HepG2 (cell line): ENCODE results near the gene RHOC. TPM values are rescaled to one million over a fixed set of nuclear protein-coding genes. Genes with fewer than 3 reads are reported as not detected.
A peak's percentile ranks its signal among the peaks of the same experiment; 100 is the strongest.

Experiments
- ASH2L ChIP-seq: fragments of 300-600, 200-600 bp; sonication (generic); IDR thresholded peaks from 2 replicates; pipeline ENCODE4 v1.7.0; 2017; ENCODE audit warnings: low read depth, mild to moderate bottlenecking, moderate library complexity, mixed read lengths, low read length; ENCODE audit not compliant: insufficient read length
- CHCHD3 ChIP-seq: sonication (generic); formaldehyde crosslinking; IDR thresholded peaks from 2 replicates; pipeline ENCODE4 v1.8.0; 2022; ENCODE audit warnings: mild to moderate bottlenecking, missing genetic modification reagents, moderate library complexity
- FOXA3 ChIP-seq: IDR thresholded peaks from 2 replicates; pipeline ENCODE4 v1.6.1; 2016; ENCODE audit warnings: missing genetic modification reagents, missing compliant biosample characterization
- MEIS1 ChIP-seq: sonication (generic); formaldehyde crosslinking; IDR thresholded peaks from 2 replicates; pipeline ENCODE4 v1.9.0; 2021; ENCODE audit warnings: mild to moderate bottlenecking, missing genetic modification reagents, moderate library complexity, borderline replicate concordance
- MIER3 ChIP-seq: IDR thresholded peaks from 2 replicates; pipeline ENCODE4 v1.6.1; 2016; ENCODE audit warnings: missing compliant biosample characterization, borderline replicate concordance
- MYC ChIP-seq: sonication (generic); formaldehyde crosslinking; IDR thresholded peaks from 2 replicates; pipeline ENCODE4 v1.9.0; 2021; ENCODE audit warnings: missing genetic modification reagents, borderline replicate concordance
- PHB2 ChIP-seq: fragments of 450-650 bp; IDR thresholded peaks from 2 replicates; pipeline ENCODE4 v1.6.1; 2018; ENCODE audit not compliant: partially characterized antibody
- PHF21A ChIP-seq: sonication (generic); formaldehyde crosslinking; IDR thresholded peaks from 2 replicates; pipeline ENCODE4 v1.5.0; 2020; ENCODE audit warnings: mild to moderate bottlenecking, missing genetic modification reagents
- RARA ChIP-seq: IDR thresholded peaks from 2 replicates; pipeline ENCODE4 v1.6.1; 2016; ENCODE audit warnings: missing genetic modification reagents, missing compliant biosample characterization
- SAFB2 ChIP-seq: sonication (generic); formaldehyde crosslinking; IDR thresholded peaks from 2 replicates; pipeline ENCODE4 v1.5.1; 2020; ENCODE audit warnings: missing genetic modification reagents, low read depth, mild to moderate bottlenecking, borderline replicate concordance
- SOX6 ChIP-seq, 2 experiments: fragments of 450-650 bp in 1 of 2; sonication (generic) in 1 of 2; formaldehyde crosslinking in 1 of 2; IDR thresholded peaks; 2 replicates each; pipeline versions ENCODE4 v1.4.0 to v1.6.1; 2017 to 2020; ENCODE audit warnings: antibody characterized with exemption in 1 of 2, mild to moderate bottlenecking in 1 of 2, missing genetic modification reagents in 1 of 2
- SP2 ChIP-seq: sonication (generic); formaldehyde crosslinking; IDR thresholded peaks from 2 replicates; pipeline ENCODE4 v1.5.1; 2020; ENCODE audit warnings: mild to moderate bottlenecking, missing genetic modification reagents
- TBL1XR1 ChIP-seq: fragments of 150-350 bp; IDR thresholded peaks from 2 replicates; pipeline ENCODE4 v1.6.1; 2014; ENCODE audit warnings: borderline replicate concordance, low read length; ENCODE audit not compliant: partially characterized antibody
- ZNF225 ChIP-seq: sonication (generic); formaldehyde crosslinking; IDR thresholded peaks from 2 replicates; pipeline ENCODE4 v1.4.0; 2020; ENCODE audit warnings: mild to moderate bottlenecking, missing genetic modification reagents
- ZNF563 ChIP-seq: sonication (generic); formaldehyde crosslinking; IDR thresholded peaks from 2 replicates; pipeline ENCODE4 v1.8.0; 2022; ENCODE audit warnings: mild to moderate bottlenecking, moderate library complexity, missing genetic modification reagents
- ZNF572 ChIP-seq: sonication (generic); formaldehyde crosslinking; IDR thresholded peaks from 2 replicates; pipeline ENCODE4 v1.5.1; 2020; ENCODE audit warnings: mild to moderate bottlenecking, missing genetic modification reagents
- ZNF816 ChIP-seq: sonication (generic); formaldehyde crosslinking; IDR thresholded peaks from 2 replicates; pipeline ENCODE4 v1.8.0; 2022; ENCODE audit warnings: missing genetic modification reagents, mild to moderate bottlenecking, borderline replicate concordance
- polyA plus RNA-seq, 8 experiments: library from polyadenylated mRNA; depleted of rRNA in 3 of 8; stranded (reverse) in 7 of 8; unstranded in 1 of 8; fragments of >200 nt; fragmentation: Illumina TruSeq in 4 of 8; extraction: Trizol in 4 of 8; gene quantifications; 2 replicates each; pipeline versions ENCODE4 v1.2.1 to v1.2.3, GENCODE V29; 2011 to 2016; ENCODE audit warnings: low read depth in 4 of 8, missing spikeins in 1 of 8, mixed read lengths in 1 of 8; ENCODE audit not compliant: insufficient read depth in 1 of 8
- total RNA-seq, 5 experiments: library from RNA; depleted of rRNA; stranded (reverse); fragments of >200 nt; fragmentation: Illumina TruSeq; extraction: Trizol; gene quantifications; 2 replicates each; pipeline ENCODE4 v1.2.3, GENCODE V29; 2016; ENCODE audit warnings: low read depth in 1 of 5
- TF ChIP-seq, protein P1 (sequence below): sonication (generic); formaldehyde crosslinking; IDR thresholded peaks from 2 replicates; pipeline ENCODE4 v1.4.0; 2020; ENCODE audit warnings: missing genetic modification reagents
- TF ChIP-seq, protein P2 (sequence below): sonication (generic); formaldehyde crosslinking; IDR thresholded peaks from 2 replicates; pipeline ENCODE4 v1.5.0; 2020; ENCODE audit warnings: missing genetic modification reagents, mild to moderate bottlenecking, borderline replicate concordance
- TF ChIP-seq, protein P3 (sequence below): sonication (generic); formaldehyde crosslinking; IDR thresholded peaks from 2 replicates; pipeline ENCODE4 v1.4.0; 2020; ENCODE audit warnings: missing genetic modification reagents
- TF ChIP-seq, protein P4 (sequence below): sonication (generic); formaldehyde crosslinking; IDR thresholded peaks from 2 replicates; pipeline ENCODE4 v1.4.0; 2020; ENCODE audit warnings: missing genetic modification reagents, borderline replicate concordance

Gene RHOC
- total and polyA plus RNA-seq, 2 of the 13 experiments (the other 11 are each of a cell fraction or from before 2014, with no cell fraction given) = 64.3 to 182 TPM

DNA sequence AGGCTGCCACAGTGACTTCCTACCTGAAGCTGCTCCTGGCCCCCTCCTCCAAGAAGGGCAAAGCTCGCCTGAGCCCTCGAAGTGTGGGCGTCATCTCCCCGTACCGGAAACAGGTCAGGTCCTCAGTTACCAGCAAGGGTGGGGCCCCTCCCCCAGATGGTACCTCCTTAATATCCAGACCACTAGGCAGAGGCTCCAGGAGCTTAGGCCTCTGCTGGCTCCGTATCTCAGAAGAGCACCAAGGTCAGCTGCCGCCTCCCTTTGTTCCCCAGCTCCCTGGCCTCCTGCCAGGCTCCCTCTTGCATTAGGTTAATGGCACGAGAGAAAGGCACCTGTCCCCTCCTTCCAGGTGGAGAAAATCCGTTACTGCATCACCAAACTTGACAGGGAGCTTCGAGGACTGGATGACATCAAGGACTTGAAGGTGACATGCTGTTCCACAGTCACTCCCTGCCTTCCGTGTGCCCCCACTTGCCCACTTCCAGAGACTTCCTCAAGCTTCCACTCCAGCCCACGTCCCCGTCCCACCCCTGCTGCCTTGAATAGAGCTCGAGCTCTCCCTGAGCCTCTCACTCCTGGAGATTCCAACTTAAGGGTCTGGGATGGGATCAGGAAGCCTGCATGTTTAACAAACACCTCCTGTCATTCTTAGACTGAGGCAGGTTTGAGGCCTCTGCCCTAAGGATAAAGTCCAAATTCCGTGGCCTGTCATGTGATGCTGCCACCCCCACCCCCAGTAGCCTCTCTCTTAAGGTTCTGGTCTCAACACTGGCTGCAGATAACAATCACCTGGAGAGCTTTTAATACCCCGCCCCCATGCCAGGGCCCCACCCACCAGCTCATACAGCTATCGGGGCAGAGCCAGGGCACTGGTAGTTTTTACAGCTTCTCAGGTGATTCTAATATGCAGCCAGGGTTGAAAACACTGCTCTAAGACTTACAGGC is 8.3 kb downstream of the RHOC start (continued):
- no peak for TF ChIP-seq TBL1XR1
- TF ChIP-seq SAFB2 (CRISPR knock-in tag) = no peak
- TF ChIP-seq, protein P1, sequence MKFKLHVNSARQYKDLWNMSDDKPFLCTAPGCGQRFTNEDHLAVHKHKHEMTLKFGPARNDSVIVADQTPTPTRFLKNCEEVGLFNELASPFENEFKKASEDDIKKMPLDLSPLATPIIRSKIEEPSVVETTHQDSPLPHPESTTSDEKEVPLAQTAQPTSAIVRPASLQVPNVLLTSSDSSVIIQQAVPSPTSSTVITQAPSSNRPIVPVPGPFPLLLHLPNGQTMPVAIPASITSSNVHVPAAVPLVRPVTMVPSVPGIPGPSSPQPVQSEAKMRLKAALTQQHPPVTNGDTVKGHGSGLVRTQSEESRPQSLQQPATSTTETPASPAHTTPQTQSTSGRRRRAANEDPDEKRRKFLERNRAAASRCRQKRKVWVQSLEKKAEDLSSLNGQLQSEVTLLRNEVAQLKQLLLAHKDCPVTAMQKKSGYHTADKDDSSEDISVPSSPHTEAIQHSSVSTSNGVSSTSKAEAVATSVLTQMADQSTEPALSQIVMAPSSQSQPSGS (CRISPR knock-in tag) = no peak; the same call in 1 of the 2 replicates
- TF ChIP-seq MYC (CRISPR knock-in tag) = 0 out of 2 replicates have a peak, but pooled peaks have one; percentile 9
- TF ChIP-seq ZNF816 (CRISPR knock-in tag) = no peak
- no peak for TF ChIP-seq SOX6 (IDR thresholded peaks at IDR 0.05)
- TF ChIP-seq SOX6 (CRISPR knock-in tag; IDR thresholded peaks at IDR 0.05) = peak; percentile 80
- TF ChIP-seq MEIS1 (CRISPR knock-in tag) = no peak
- TF ChIP-seq ZNF563 (CRISPR knock-in tag) = peak; percentile 33; the same call in 1 of the 2 replicates
- TF ChIP-seq, protein P2, sequence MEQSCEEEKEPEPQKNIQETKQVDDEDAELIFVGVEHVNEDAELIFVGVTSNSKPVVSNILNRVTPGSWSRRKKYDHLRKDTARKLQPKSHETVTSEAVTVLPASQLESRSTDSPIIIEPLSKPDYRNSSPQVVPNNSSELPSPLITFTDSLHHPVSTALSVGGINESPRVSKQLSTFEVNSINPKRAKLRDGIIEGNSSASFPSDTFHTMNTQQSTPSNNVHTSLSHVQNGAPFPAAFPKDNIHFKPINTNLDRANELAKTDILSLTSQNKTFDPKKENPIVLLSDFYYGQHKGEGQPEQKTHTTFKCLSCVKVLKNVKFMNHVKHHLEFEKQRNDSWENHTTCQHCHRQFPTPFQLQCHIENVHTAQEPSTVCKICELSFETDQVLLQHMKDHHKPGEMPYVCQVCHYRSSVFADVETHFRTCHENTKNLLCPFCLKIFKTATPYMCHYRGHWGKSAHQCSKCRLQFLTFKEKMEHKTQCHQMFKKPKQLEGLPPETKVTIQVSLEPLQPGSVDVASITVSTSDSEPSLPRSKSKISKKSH = no peak
- TF ChIP-seq PHF21A (CRISPR knock-in tag) = peak; percentile 44
- TF ChIP-seq PHB2 = no peak
- TF ChIP-seq CHCHD3 (CRISPR knock-in tag) = no peak
- TF ChIP-seq MIER3 (CRISPR knock-in tag) = no peak
- peak; percentile 95 for TF ChIP-seq ASH2L
- TF ChIP-seq RARA (CRISPR knock-in tag) = peak; percentile 59
- TF ChIP-seq, protein P3, sequence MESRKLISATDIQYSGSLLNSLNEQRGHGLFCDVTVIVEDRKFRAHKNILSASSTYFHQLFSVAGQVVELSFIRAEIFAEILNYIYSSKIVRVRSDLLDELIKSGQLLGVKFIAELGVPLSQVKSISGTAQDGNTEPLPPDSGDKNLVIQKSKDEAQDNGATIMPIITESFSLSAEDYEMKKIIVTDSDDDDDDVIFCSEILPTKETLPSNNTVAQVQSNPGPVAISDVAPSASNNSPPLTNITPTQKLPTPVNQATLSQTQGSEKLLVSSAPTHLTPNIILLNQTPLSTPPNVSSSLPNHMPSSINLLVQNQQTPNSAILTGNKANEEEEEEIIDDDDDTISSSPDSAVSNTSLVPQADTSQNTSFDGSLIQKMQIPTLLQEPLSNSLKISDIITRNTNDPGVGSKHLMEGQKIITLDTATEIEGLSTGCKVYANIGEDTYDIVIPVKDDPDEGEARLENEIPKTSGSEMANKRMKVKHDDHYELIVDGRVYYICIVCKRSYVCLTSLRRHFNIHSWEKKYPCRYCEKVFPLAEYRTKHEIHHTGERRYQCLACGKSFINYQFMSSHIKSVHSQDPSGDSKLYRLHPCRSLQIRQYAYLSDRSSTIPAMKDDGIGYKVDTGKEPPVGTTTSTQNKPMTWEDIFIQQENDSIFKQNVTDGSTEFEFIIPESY (CRISPR knock-in tag) = no peak
- TF ChIP-seq ZNF572 (CRISPR knock-in tag) = no peak
- no peak for TF ChIP-seq SP2 (CRISPR knock-in tag)
- TF ChIP-seq, protein P4, sequence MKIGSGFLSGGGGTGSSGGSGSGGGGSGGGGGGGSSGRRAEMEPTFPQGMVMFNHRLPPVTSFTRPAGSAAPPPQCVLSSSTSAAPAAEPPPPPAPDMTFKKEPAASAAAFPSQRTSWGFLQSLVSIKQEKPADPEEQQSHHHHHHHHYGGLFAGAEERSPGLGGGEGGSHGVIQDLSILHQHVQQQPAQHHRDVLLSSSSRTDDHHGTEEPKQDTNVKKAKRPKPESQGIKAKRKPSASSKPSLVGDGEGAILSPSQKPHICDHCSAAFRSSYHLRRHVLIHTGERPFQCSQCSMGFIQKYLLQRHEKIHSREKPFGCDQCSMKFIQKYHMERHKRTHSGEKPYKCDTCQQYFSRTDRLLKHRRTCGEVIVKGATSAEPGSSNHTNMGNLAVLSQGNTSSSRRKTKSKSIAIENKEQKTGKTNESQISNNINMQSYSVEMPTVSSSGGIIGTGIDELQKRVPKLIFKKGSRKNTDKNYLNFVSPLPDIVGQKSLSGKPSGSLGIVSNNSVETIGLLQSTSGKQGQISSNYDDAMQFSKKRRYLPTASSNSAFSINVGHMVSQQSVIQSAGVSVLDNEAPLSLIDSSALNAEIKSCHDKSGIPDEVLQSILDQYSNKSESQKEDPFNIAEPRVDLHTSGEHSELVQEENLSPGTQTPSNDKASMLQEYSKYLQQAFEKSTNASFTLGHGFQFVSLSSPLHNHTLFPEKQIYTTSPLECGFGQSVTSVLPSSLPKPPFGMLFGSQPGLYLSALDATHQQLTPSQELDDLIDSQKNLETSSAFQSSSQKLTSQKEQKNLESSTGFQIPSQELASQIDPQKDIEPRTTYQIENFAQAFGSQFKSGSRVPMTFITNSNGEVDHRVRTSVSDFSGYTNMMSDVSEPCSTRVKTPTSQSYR (CRISPR knock-in tag) = peak; percentile 88; the same call in 1 of the 2 replicates
- TF ChIP-seq FOXA3 (CRISPR knock-in tag) = peak; percentile 17; the same call in 1 of the 2 replicates
- no peak for TF ChIP-seq ZNF225 (CRISPR knock-in tag)
